NCI-H1694 treated with DMSO at 0.1 percent for 48 hours (cell line): ENCODE results near the gene MARCO.

Experiments used
- DNase-seq: peaks from one replicate; lab custom pipeline; 2025; lab: John Stamatoyannopoulos, UW

The MARCO gene

DNA sequence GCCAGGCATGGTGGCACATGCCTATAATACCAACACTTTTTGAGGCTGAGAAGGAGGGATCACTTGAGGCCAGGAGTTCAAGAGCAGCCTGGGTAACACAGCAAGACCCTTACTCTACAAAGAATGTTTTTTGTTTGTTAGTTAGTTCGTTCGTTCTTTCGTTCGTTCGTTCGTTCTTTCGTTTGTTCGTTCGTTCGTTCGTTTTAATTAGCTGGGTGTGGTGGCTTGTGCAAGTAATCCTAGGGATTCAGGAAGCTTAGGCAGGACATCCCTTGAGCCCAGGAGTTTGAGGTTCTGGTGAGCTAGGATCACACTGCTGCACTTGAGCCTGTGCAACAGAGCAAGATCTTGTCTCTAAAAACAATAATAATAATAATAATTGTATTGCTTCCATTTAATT lies 98.7 kb downstream of the MARCO start:
- DNase-seq: no peak
